Measurements from ENCODE around the gene ZNF138. TPM values are rescaled to one million over a fixed set of nuclear protein-coding genes. Genes with fewer than 3 reads are reported as not detected.

ZNF138 gene
- total and polyA plus RNA-seq, 2 experiments from 2014 or later: 48.7 to 68.4 TPM

DNA sequence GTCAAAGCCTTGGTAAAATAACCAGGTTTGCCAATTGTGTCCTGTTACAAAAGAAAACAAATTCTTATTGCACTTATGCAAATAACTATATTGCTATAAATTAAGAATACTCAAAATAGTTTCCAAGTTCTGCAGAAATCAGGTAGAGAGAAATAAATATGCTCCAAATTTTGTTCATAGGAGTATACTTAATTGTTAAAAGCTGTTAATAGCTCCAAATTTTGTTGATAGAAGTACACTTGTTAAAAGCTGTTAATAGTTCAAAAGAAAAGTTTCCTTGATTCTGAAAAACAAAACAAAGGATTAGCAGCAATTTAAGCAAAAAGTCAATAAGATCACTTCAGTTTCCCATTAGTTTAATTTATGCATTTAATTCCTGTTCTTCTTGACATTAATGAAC is 46.4 kb upstream of the ZNF138 start:
- no peaks in the 10 kb centered on the region for H3K27me3 ChIP-seq (ENCODE audit: insufficient read depth)
- H3K27me3 Mint-ChIP-seq (ENCODE audit: insufficient read depth, low read depth, poor library complexity): no peaks in the 10 kb centered on the region
- TF ChIP-seq CREB1 (CRISPR knock-in tag; IDR thresholded peaks at IDR 0.05; ENCODE audit: low read depth): no peak
- no peak for TF ChIP-seq STAT1 (IDR thresholded peaks at IDR 0.05; ENCODE audit: unreplicated experiment)
- TF ChIP-seq POLR2AphosphoS5 (IDR thresholded peaks at IDR 0.05; ENCODE audit: low read depth): no peak
- TF ChIP-seq, protein P1, sequence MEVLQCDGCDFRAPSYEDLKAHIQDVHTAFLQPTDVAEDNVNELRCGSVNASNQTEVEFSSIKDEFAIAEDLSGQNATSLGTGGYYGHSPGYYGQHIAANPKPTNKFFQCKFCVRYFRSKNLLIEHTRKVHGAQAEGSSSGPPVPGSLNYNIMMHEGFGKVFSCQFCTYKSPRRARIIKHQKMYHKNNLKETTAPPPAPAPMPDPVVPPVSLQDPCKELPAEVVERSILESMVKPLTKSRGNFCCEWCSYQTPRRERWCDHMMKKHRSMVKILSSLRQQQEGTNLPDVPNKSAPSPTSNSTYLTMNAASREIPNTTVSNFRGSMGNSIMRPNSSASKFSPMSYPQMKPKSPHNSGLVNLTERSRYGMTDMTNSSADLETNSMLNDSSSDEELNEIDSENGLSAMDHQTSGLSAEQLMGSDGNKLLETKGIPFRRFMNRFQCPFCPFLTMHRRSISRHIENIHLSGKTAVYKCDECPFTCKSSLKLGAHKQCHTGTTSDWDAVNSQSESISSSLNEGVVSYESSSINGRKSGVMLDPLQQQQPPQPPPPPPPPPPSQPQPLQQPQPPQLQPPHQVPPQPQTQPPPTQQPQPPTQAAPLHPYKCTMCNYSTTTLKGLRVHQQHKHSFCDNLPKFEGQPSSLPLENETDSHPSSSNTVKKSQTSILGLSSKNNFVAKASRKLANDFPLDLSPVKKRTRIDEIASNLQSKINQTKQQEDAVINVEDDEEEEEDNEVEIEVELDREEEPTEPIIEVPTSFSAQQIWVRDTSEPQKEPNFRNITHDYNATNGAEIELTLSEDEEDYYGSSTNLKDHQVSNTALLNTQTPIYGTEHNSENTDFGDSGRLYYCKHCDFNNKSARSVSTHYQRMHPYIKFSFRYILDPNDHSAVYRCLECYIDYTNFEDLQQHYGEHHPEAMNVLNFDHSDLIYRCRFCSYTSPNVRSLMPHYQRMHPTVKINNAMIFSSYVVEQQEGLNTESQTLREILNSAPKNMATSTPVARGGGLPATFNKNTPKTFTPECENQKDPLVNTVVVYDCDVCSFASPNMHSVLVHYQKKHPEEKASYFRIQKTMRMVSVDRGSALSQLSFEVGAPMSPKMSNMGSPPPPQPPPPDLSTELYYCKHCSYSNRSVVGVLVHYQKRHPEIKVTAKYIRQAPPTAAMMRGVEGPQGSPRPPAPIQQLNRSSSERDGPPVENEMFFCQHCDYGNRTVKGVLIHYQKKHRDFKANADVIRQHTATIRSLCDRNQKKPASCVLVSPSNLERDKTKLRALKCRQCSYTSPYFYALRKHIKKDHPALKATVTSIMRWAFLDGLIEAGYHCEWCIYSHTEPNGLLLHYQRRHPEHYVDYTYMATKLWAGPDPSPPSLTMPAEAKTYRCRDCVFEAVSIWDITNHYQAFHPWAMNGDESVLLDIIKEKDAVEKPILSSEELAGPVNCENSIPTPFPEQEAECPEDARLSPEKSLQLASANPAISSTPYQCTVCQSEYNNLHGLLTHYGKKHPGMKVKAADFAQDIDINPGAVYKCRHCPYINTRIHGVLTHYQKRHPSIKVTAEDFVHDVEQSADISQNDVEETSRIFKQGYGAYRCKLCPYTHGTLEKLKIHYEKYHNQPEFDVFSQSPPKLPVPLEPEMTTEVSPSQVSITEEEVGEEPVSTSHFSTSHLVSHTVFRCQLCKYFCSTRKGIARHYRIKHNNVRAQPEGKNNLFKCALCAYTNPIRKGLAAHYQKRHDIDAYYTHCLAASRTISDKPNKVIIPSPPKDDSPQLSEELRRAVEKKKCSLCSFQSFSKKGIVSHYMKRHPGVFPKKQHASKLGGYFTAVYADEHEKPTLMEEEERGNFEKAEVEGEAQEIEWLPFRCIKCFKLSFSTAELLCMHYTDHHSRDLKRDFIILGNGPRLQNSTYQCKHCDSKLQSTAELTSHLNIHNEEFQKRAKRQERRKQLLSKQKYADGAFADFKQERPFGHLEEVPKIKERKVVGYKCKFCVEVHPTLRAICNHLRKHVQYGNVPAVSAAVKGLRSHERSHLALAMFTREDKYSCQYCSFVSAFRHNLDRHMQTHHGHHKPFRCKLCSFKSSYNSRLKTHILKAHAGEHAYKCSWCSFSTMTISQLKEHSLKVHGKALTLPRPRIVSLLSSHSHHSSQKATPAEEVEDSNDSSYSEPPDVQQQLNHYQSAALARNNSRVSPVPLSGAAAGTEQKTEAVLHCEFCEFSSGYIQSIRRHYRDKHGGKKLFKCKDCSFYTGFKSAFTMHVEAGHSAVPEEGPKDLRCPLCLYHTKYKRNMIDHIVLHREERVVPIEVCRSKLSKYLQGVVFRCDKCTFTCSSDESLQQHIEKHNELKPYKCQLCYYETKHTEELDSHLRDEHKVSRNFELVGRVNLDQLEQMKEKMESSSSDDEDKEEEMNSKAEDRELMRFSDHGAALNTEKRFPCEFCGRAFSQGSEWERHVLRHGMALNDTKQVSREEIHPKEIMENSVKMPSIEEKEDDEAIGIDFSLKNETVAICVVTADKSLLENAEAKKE (CRISPR knock-in tag; IDR thresholded peaks at IDR 0.05): no peak
- TF ChIP-seq, protein P2, sequence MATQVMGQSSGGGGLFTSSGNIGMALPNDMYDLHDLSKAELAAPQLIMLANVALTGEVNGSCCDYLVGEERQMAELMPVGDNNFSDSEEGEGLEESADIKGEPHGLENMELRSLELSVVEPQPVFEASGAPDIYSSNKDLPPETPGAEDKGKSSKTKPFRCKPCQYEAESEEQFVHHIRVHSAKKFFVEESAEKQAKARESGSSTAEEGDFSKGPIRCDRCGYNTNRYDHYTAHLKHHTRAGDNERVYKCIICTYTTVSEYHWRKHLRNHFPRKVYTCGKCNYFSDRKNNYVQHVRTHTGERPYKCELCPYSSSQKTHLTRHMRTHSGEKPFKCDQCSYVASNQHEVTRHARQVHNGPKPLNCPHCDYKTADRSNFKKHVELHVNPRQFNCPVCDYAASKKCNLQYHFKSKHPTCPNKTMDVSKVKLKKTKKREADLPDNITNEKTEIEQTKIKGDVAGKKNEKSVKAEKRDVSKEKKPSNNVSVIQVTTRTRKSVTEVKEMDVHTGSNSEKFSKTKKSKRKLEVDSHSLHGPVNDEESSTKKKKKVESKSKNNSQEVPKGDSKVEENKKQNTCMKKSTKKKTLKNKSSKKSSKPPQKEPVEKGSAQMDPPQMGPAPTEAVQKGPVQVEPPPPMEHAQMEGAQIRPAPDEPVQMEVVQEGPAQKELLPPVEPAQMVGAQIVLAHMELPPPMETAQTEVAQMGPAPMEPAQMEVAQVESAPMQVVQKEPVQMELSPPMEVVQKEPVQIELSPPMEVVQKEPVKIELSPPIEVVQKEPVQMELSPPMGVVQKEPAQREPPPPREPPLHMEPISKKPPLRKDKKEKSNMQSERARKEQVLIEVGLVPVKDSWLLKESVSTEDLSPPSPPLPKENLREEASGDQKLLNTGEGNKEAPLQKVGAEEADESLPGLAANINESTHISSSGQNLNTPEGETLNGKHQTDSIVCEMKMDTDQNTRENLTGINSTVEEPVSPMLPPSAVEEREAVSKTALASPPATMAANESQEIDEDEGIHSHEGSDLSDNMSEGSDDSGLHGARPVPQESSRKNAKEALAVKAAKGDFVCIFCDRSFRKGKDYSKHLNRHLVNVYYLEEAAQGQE (IDR thresholded peaks at IDR 0.05; ENCODE audit: unreplicated experiment): no peak
- TF ChIP-seq NANOG (IDR thresholded peaks at IDR 0.05; ENCODE audit: borderline replicate concordance): no peak
- no peak for TF ChIP-seq ZNF331 (CRISPR knock-in tag; IDR thresholded peaks at IDR 0.05; ENCODE audit: low read depth)
- TF ChIP-seq, protein P3, sequence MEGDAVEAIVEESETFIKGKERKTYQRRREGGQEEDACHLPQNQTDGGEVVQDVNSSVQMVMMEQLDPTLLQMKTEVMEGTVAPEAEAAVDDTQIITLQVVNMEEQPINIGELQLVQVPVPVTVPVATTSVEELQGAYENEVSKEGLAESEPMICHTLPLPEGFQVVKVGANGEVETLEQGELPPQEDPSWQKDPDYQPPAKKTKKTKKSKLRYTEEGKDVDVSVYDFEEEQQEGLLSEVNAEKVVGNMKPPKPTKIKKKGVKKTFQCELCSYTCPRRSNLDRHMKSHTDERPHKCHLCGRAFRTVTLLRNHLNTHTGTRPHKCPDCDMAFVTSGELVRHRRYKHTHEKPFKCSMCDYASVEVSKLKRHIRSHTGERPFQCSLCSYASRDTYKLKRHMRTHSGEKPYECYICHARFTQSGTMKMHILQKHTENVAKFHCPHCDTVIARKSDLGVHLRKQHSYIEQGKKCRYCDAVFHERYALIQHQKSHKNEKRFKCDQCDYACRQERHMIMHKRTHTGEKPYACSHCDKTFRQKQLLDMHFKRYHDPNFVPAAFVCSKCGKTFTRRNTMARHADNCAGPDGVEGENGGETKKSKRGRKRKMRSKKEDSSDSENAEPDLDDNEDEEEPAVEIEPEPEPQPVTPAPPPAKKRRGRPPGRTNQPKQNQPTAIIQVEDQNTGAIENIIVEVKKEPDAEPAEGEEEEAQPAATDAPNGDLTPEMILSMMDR (conservative IDR thresholded peaks at IDR 0.05; ENCODE audit: low read depth in 2 of 2): no peak
- TF ChIP-seq EZH2phosphoT487 (IDR thresholded peaks at IDR 0.05; ENCODE audit: unreplicated experiment): no peak
- TF ChIP-seq EZH2 (IDR thresholded peaks at IDR 0.05; ENCODE audit: low read depth, unreplicated experiment): no peak
- TF ChIP-seq, protein P4, sequence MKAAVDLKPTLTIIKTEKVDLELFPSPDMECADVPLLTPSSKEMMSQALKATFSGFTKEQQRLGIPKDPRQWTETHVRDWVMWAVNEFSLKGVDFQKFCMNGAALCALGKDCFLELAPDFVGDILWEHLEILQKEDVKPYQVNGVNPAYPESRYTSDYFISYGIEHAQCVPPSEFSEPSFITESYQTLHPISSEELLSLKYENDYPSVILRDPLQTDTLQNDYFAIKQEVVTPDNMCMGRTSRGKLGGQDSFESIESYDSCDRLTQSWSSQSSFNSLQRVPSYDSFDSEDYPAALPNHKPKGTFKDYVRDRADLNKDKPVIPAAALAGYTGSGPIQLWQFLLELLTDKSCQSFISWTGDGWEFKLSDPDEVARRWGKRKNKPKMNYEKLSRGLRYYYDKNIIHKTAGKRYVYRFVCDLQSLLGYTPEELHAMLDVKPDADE (IDR thresholded peaks at IDR 0.05): no peak
- TF ChIP-seq ZNF114 (CRISPR knock-in tag; IDR thresholded peaks at IDR 0.05): no peak

More for the DNA sequence above, 46.4 kb upstream of the ZNF138 start:
- Mint-ChIP-seq H3K36me3 (ENCODE audit: low read depth) (peaks cover 10% of the 10 kb centered on the region; the same call in 2 of the 3 replicates), H3K4me1 (no peaks in the 10 kb centered on the region), H3K9me3 (peaks cover 69% of the 10 kb centered on the region), H3K27ac (no peak overlapping the region), H3K4me3 (no peak overlapping the region)
- H3K4me2 ChIP-seq: no peak overlapping the region
- no peak overlapping the region for H3K4me3 ChIP-seq
- no peaks in the 10 kb centered on the region for H4K20me1 ChIP-seq (replicated peaks; ENCODE audit: insufficient read depth)
- no peak overlapping the region for H2AFZ ChIP-seq
- no peaks in the 10 kb centered on the region for H3K9me2 ChIP-seq (ENCODE audit: insufficient read depth)
- H3K4me1 ChIP-seq (ENCODE audit: insufficient read depth): no peaks in the 10 kb centered on the region
- H3K36me3 ChIP-seq (ENCODE audit: insufficient read depth): no peaks in the 10 kb centered on the region
- no peaks in the 10 kb centered on the region for H3F3A ChIP-seq (replicated peaks; ENCODE audit: low read depth)
- no peak overlapping the region for H3K27ac ChIP-seq (ENCODE audit: low read depth)
- H3K79me2 ChIP-seq (replicated peaks; ENCODE audit: insufficient read depth): no peaks in the 10 kb centered on the region
- ATAC-seq (no peak), DNase-seq (ENCODE audit: low spot score) (no peak)

Measured in GM23338 (cell line).